ENCODE results near the gene GNGT1. TPM values are rescaled to one million over a fixed set of nuclear protein-coding genes. Genes with fewer than 3 reads are reported as not detected.

The GNGT1 gene
- total and polyA plus RNA-seq, 2 of the 8 experiments (the other 6 are each of a cell fraction or from before 2014, with no cell fraction given): 0.26 TPM; not detected in 1

DNA sequence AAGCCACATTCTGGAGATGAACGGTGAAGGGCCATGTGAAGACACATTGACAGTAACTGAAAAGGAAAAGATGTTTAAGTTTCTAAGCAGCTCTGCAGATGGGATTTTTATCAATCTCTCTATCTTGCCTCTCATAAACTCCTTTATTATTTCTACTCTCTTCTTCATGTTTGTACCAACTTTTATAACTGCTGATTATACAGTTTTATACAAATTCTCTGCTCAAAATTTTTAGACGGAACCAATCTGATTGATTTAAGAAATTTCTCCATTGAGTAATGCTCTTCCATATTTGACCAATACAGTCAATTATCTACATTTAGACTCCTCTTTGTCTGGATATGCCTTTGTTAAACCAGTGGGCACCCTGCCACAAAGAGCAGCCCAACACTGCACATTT, 47.5 kb upstream of the GNGT1 start:
- H3K23me2 ChIP-seq (ENCODE audit: low read depth, low read length): no peaks in the 10 kb centered on the region
- H3K79me2 ChIP-seq (ENCODE audit: control insufficient read depth in 1 of 2, insufficient read depth in 2 of 2, low read length in 2 of 2): no peaks in the 10 kb centered on the region
- WGBS, 2 experiments (ENCODE audit: extremely low coverage in 1 of 2, insufficient coverage in 1 of 2, insufficient read length in 1 of 2, insufficient replicate concordance in 2 of 2, low coverage in 1 of 2, low lambda C conversion rate in 2 of 2, missing lambda C conversion rate in 1 of 2): 85% methylated on average over 2 of the region's 2 CpGs; no CpG with 5 or more reads in 1 of the 2 experiments
- no peak overlapping the region for H4K5ac ChIP-seq (ENCODE audit: insufficient read length, low read depth, low read length)
- no peaks in the 10 kb centered on the region for H3K36me3 ChIP-seq (ENCODE audit: control insufficient read depth in 2 of 4, insufficient read depth in 4 of 4, low read length in 3 of 4)
- no peak overlapping the region for H3K27ac ChIP-seq (ENCODE audit: low read depth, low read length)
- no peaks in the 10 kb centered on the region for H3K9me3 ChIP-seq (ENCODE audit: insufficient read depth in 2 of 2, low read depth in 1 of 2, low read length in 1 of 2)
- H3K9ac ChIP-seq (replicated peaks in 1 of 4; ENCODE audit: extremely low read depth in 1 of 4, low read depth in 3 of 4, low read length in 3 of 4): no peak overlapping the region
- H3K23ac ChIP-seq (ENCODE audit: insufficient read length): no peak overlapping the region
- no peak overlapping the region for H3K18ac ChIP-seq (ENCODE audit: extremely low read depth, low read length)
- H2AFZ ChIP-seq (ENCODE audit: low read length): no peak overlapping the region
- no peaks in the 10 kb centered on the region for H4K20me1 ChIP-seq (replicated peaks in 1 of 2; ENCODE audit: control insufficient read depth in 1 of 2, insufficient read depth in 2 of 2, low read length in 2 of 2)
- no peak overlapping the region for H3K14ac ChIP-seq (ENCODE audit: insufficient read length)
- no peak overlapping the region for H2BK15ac ChIP-seq (ENCODE audit: low read length)
- ChIA-PET CTCF (ENCODE audit: partially characterized antibody) (interaction anchor here (1.3 kb wide), 1 partner anchor 312 kb away, joined by 3 read pairs; no protein-coding TSS in a partner anchor), POLR2A (ENCODE audit: partially characterized antibody) (no interaction called here)
- no peak overlapping the region for H2BK20ac ChIP-seq (ENCODE audit: low read length)
- H4K8ac ChIP-seq (ENCODE audit: extremely low read depth, insufficient read depth, low read length): no peak overlapping the region
- H3K4me1 ChIP-seq (replicated peaks in 1 of 4; ENCODE audit: control insufficient read depth in 3 of 4, insufficient read depth in 4 of 4, low read length in 3 of 4): no peaks in the 10 kb centered on the region
- H3K4ac ChIP-seq (replicated peaks; ENCODE audit: insufficient read length, low read depth, low read length): no peak overlapping the region
- no peak overlapping the region for H3K4me2 ChIP-seq (ENCODE audit: insufficient read depth in 1 of 2, low read depth in 2 of 2, low read length in 2 of 2)
- H2AK5ac ChIP-seq (ENCODE audit: low read depth, low read length): no peak overlapping the region
- DNase-seq (ENCODE audit: low read depth in 1 of 2, low spot score in 2 of 2): no peak
- H3K27me3 ChIP-seq (replicated peaks in 1 of 4; ENCODE audit: control insufficient read depth in 3 of 4, extremely low read depth in 1 of 4, insufficient read depth in 3 of 4, low read length in 3 of 4): no peaks in the 10 kb centered on the region
- H2BK12ac ChIP-seq (ENCODE audit: low read depth, low read length): no peak overlapping the region
- no peak overlapping the region for H2BK5ac ChIP-seq (ENCODE audit: low read depth, low read length)
- FAIRE-seq: no peak
- no peak overlapping the region for H3K4me3 ChIP-seq (ENCODE audit: extremely low read depth in 1 of 4, insufficient read depth in 2 of 4, low read depth in 3 of 4, low read length in 4 of 4)
- no peaks in the 10 kb centered on the region for H3K79me1 ChIP-seq (ENCODE audit: low read depth, low read length)
- no peak overlapping the region for H2BK120ac ChIP-seq (replicated peaks; ENCODE audit: low read depth, low read length)
- no peak overlapping the region for H3K56ac ChIP-seq (replicated peaks; ENCODE audit: insufficient read length, low read depth, low read length)
- H4K91ac ChIP-seq (replicated peaks; ENCODE audit: insufficient read length, low read length): no peak overlapping the region
